Osteocyte (in vitro differentiated cells): ENCODE data around the gene AACS. TPM values are rescaled to one million over a fixed set of nuclear protein-coding genes. Genes with fewer than 3 reads are reported as not detected.

ENCODE experiments used
- DNase-seq: peaks from one replicate; pipeline ENCODE4 v3.0.0; 2021; ENCODE audit warnings: mixed read lengths; ENCODE audit not compliant: unreplicated experiment; ENCODE audit errors: extremely low spot score
- H3K27ac Mint-ChIP-seq: one replicate; pipeline ENCODE4 v1.8.0; 2021; ENCODE audit warnings: mild to moderate bottlenecking, mixed read lengths; ENCODE audit not compliant: unreplicated experiment
- H3K27me3 Mint-ChIP-seq: one replicate; pipeline ENCODE4 v1.8.0; 2021; ENCODE audit warnings: mixed read lengths; ENCODE audit not compliant: unreplicated experiment
- H3K36me3 Mint-ChIP-seq: one replicate; pipeline ENCODE4 v1.8.0; 2021; ENCODE audit warnings: mixed read lengths; ENCODE audit not compliant: unreplicated experiment
- H3K4me1 Mint-ChIP-seq: one replicate; pipeline ENCODE4 v1.8.0; 2021; ENCODE audit warnings: mixed read lengths; ENCODE audit not compliant: unreplicated experiment
- H3K4me3 Mint-ChIP-seq: one replicate; pipeline ENCODE4 v1.8.0; 2021; ENCODE audit warnings: mild to moderate bottlenecking, moderate library complexity, mixed read lengths; ENCODE audit not compliant: unreplicated experiment
- H3K9me3 Mint-ChIP-seq: one replicate; pipeline ENCODE4 v1.8.0; 2021; ENCODE audit warnings: mixed read lengths; ENCODE audit not compliant: unreplicated experiment
- CTCF ChIP-seq: fragments of 200-600 bp; sonication (generic); IDR thresholded peaks from 2 replicates; pipeline ENCODE4 v1.5.0; 2021; ENCODE audit warnings: antibody characterized with exemption, mild to moderate bottlenecking, moderate library complexity
- total RNA-seq: library from RNA; stranded (reverse); gene quantifications from 2 replicates; pipeline ENCODE4 v1.2.1, GENCODE V29; 2021

AACS gene
- total RNA-seq, 1 donor from 2014 or later, result 22.0 TPM

DNA sequence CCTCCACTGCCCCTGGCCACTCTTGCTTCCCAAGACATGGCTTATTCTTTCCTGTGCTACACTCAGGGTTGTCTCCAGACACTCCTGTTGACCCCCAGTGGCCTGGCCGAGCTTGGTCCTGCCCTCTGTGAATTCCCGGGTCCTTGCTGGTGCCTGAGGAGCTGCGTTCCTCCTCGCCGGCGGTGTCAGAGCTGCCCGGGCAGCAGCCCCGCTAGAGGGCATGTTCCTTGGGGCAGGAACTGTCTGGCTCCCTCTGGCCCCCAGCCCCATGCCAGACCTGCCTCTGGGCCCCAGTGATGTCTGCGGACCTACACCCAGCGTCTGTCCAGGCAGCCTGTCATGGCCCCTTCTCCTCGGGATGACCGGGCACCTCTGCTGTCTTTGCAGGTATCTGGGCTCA is 68.4 kb downstream of the AACS start:
- H3K4me3 Mint-ChIP-seq, result no peak overlapping the region
- no peaks in the 10 kb centered on the region for H3K27me3 Mint-ChIP-seq
- DNase-seq, result no peak
- TF ChIP-seq CTCF, result no peak
- no peaks in the 10 kb centered on the region for H3K9me3 Mint-ChIP-seq
- no peaks in the 10 kb centered on the region for H3K4me1 Mint-ChIP-seq
- H3K36me3 Mint-ChIP-seq, result peaks cover 25% of the 10 kb centered on the region
- no peak overlapping the region for H3K27ac Mint-ChIP-seq

DNA sequence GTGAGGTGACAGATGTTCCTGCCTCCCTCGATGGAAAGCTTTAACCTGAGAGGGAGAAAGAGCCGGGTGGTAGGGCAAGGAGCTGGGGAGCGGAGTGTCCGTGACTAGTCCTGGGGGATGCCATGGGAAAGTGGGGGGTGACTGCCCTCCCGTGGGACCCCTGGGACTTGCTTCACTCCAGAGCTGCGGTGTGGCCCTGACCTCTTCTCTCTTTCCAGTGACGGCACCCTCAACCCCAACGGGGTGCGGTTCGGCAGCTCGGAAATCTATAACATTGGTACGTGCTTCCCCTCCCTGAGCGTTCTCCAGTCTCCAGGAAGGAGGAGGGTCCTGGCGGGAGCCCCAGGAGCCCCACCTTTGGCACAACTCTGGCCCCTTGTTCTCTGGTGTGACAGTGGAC is 69.3 kb downstream of the AACS start:
- no peak for TF ChIP-seq CTCF
- no peak overlapping the region for H3K27ac Mint-ChIP-seq
- no peaks in the 10 kb centered on the region for H3K4me1 Mint-ChIP-seq
- no peak overlapping the region for H3K4me3 Mint-ChIP-seq
- H3K27me3 Mint-ChIP-seq, result no peaks in the 10 kb centered on the region
- H3K36me3 Mint-ChIP-seq, result peaks cover 22% of the 10 kb centered on the region
- DNase-seq, result no peak
- H3K9me3 Mint-ChIP-seq, result no peaks in the 10 kb centered on the region

DNA sequence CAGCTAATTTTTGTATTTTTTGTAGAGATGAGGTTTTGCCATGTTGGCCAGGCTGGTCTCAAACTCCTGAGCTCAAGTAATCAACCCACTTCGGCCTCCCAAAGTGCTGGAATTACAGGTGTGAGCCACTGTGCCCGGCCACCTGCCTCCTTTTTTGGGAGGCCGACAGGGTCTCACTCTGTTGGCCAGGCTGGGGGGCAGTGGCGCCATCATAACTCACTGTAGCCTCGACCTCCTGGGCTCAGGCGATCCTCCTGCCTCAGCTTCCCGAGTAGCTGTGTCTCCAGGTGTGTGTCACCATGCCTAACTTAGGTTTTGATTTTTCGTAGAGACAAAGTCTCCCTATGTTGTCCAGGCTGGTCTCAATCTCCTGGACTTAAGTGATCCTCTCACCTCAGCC is 70.7 kb downstream of the AACS start:
- no peak for DNase-seq
- H3K4me1 Mint-ChIP-seq, result no peaks in the 10 kb centered on the region
- TF ChIP-seq CTCF, result no peak
- H3K9me3 Mint-ChIP-seq, result no peaks in the 10 kb centered on the region
- H3K27ac Mint-ChIP-seq, result no peak overlapping the region
- peaks cover 12% of the 10 kb centered on the region for H3K36me3 Mint-ChIP-seq
- H3K27me3 Mint-ChIP-seq, result no peaks in the 10 kb centered on the region
- no peak overlapping the region for H3K4me3 Mint-ChIP-seq

- Mint-ChIP-seq H3K4me1 (no peaks in the 10 kb centered on the region), H3K9me3 (no peaks in the 10 kb centered on the region), H3K27ac (no peak overlapping the region), H3K27me3 (no peaks in the 10 kb centered on the region), H3K36me3 (peaks cover 12% of the 10 kb centered on the region), H3K4me3 (no peak overlapping the region)
- TF ChIP-seq CTCF, result no peak
- no peak for DNase-seq
Measured at GRCh38 chr12:125136702-125137101, 71.5 kb downstream of the AACS start.

GRCh38 chr12:125137766-125138344 is 72.6 kb downstream of the AACS start:
- TF ChIP-seq CTCF, result no peak
- peaks cover 12% of the 10 kb centered on the region for H3K36me3 Mint-ChIP-seq
- no peak overlapping the region for H3K4me3 Mint-ChIP-seq
- no peak overlapping the region for H3K27ac Mint-ChIP-seq
- no peaks in the 10 kb centered on the region for H3K4me1 Mint-ChIP-seq
- H3K27me3 Mint-ChIP-seq, result no peaks in the 10 kb centered on the region
- H3K9me3 Mint-ChIP-seq, result no peaks in the 10 kb centered on the region
- no peak for DNase-seq
